Astrocyte of the cerebellum (primary cell): ENCODE data around the gene MED16.
A peak's percentile ranks its signal among the peaks of the same experiment; 100 is the strongest.

Experiments used
- DNase-seq: peaks from one replicate; pipeline ENCODE4 v3.0.0-alpha.2; 2011; ENCODE audit warnings: low read depth
- H3K4me3 ChIP-seq: 2 replicates; pipeline ENCODE4 v1.5.1; 2011; ENCODE audit warnings: mild to moderate bottlenecking, low read depth, low read length, moderate library complexity
- CTCF ChIP-seq: IDR thresholded peaks from 2 replicates; pipeline ENCODE4 v1.5.1; 2012; ENCODE audit warnings: low read length, low read depth, moderate library complexity, mild to moderate bottlenecking; ENCODE audit errors: missing control alignments
- in situ Hi-C: cut with HindIII; loops from 2 replicates; pipeline ENCODE4 v1.10.0; 2017; ENCODE audit warnings: low sequenced_read_pairs

Gene MED16

GRCh38 chr19:917323-918151 lies 24.6 kb upstream of the MED16 start, which contains the start of gene KISS1R:
TSS of gene KISS1R (plus strand) at chr19:917333. CDS start at chr19:917503, 170 bp downstream.
- no peak within 1 kb of the TSS for H3K4me3 ChIP-seq
- in situ Hi-C loops: no loop called here
- no peak for DNase-seq
- peak; percentile 43 for TF ChIP-seq CTCF

GRCh38 chr19:916645-917322 lies 23.8 kb upstream of the MED16 start:
- no peak for TF ChIP-seq CTCF
- no peak for DNase-seq
- H3K4me3 ChIP-seq: no peak overlapping the region
- in situ Hi-C loops: no loop called here

DNA sequence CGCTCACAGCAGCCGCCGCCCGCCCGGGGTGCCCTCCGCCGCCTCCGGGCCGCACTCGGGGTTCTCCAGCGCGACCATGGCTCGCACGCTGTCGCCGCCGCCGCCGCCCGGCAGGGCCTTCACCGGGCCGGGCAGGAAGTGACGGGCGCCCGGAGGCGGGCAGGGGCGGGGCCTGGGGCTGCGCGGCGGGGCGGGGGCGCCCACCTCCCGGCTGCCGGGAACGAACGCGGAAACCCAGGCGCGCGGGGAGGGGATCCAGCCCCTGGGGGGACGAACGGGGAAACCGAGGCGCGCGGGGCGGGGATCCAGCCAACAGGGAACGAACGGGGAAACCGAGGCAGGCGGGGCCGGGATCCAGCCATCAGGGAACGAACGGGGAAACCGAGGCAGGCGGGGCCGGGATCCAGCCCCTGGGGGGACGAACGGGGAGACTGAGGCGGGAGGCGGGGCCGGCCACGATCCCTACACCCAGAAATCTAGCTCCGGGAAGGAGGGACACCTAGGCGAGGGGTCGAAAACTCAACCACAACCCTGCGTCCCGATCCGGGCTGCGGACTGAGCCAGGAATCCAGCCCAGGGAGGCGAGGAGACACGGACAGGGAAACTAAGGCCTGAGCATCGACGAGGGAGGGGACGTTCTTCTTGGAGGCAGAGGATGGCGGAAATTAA lies 20.2 kb upstream of the MED16 start, which contains the start of gene R3HDM4:
Gene R3HDM4, minus strand, starts transcription at position 140 of the 669 bp plus-strand sequence. Its CDS starts 62 bp downstream, at position 78.
- no peak for TF ChIP-seq CTCF
- in situ Hi-C loops: no loop called here
- H3K4me3 ChIP-seq: peak within 1 kb of the TSS; percentile 78
- DNase-seq: no peak

DNA sequence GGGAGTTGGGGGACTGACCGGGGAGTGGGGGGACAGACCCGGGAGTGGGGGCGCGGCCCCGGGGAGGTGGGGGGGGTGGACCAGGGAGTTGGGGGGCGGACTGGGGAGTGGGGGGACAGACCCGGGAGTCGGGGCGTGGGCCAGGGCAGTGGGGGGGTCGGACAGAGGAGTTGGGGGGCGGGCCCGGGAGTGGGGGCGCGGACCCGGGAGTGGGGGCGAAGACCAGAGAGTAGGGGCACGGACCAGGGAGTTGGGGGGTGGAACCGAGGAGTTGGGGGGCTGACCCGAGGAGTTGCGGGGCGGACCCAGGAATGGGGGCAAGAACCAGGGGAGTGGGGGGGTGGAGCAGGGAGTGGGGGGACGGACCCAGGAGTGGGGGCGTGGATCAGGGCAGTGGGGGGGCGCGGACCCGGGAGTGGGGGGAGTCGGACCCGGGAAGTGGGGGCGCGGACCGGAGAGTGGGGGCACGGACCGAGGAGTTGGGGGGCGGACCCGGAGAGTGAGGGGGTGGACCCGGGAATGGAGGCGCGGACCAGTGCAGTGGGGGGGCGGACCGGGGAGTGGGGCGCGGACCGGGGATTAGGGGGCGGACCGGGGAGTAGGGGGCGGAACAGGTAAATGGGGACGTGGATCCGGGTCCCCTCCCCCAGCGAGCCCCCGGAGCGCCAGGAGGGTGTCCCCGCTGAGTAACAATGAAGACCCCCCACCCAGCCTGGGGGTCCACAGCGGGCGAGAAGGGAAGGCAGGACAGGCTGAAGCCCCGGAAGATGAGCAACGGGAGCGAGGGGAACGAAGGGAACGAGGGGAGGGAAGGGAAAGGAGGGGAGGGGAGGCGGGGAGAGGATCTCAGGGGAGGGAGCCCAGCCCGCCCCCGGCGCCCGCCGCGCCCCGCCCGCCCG lies 19.4 kb upstream of the MED16 start:
- no peak for DNase-seq
- TF ChIP-seq CTCF: no peak
- in situ Hi-C loops: no loop called here
- H3K4me3 ChIP-seq: peak overlapping the region; percentile 78

DNA sequence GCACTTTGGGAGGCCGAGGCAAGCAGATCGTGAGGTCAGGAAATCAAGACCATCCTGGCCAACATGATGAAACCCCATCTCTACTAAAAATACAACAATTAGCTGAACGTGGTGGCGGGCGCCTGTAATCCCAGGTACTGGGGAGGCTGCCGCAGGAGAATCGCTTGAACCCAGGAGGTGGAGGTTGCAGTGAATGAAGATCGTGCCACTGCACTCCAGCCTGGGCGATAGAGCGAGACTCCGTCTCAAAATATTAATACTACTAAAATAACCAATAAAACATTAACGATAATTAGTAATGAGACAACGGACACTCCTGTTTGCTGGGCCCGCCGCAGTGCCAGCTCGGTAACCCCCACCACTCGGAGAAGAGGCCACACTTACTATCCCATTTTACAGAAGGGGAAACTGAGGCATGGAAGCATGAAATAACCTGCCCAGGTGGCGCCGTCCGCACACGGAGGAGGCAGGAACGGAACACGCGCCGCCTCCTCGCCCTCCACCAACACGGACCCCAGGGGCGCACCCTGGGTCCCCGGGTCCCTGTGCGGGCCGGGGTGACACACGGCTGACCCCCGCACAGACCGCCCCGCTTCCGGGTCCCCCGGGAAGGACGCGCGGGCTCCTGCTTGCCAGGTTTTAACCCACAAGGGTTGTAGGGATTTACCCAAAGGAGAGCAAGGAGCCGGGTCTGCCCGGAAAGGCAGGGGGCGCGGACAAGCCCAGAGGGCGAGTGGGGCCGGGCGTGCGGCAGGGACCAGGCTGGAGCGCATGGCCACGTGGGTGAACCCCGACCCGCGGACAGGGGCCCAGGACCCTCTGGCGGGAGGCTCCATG lies 18.4 kb upstream of the MED16 start:
- in situ Hi-C loops: no loop called here
- no peak for DNase-seq
- H3K4me3 ChIP-seq: peak overlapping the region; percentile 26
- TF ChIP-seq CTCF: no peak
